Astrocyte of the cerebellum (primary cell): ENCODE results near the gene NFATC2.

Experiments used
- DNase-seq: peaks from one replicate; pipeline ENCODE4 v3.0.0-alpha.2; 2011; ENCODE audit warnings: low read depth
- H3K4me3 ChIP-seq: 2 replicates; pipeline ENCODE4 v1.5.1; 2011; ENCODE audit warnings: mild to moderate bottlenecking, low read depth, low read length, moderate library complexity
- in situ Hi-C: cut with HindIII; loops from 2 replicates; pipeline ENCODE4 v1.10.0; 2017; ENCODE audit warnings: low sequenced_read_pairs
- TF ChIP-seq, protein P1 (sequence below): IDR thresholded peaks from 2 replicates; pipeline ENCODE4 v1.5.1; 2012; ENCODE audit warnings: low read length, low read depth, moderate library complexity, mild to moderate bottlenecking; ENCODE audit errors: missing control alignments

Gene NFATC2

DNA sequence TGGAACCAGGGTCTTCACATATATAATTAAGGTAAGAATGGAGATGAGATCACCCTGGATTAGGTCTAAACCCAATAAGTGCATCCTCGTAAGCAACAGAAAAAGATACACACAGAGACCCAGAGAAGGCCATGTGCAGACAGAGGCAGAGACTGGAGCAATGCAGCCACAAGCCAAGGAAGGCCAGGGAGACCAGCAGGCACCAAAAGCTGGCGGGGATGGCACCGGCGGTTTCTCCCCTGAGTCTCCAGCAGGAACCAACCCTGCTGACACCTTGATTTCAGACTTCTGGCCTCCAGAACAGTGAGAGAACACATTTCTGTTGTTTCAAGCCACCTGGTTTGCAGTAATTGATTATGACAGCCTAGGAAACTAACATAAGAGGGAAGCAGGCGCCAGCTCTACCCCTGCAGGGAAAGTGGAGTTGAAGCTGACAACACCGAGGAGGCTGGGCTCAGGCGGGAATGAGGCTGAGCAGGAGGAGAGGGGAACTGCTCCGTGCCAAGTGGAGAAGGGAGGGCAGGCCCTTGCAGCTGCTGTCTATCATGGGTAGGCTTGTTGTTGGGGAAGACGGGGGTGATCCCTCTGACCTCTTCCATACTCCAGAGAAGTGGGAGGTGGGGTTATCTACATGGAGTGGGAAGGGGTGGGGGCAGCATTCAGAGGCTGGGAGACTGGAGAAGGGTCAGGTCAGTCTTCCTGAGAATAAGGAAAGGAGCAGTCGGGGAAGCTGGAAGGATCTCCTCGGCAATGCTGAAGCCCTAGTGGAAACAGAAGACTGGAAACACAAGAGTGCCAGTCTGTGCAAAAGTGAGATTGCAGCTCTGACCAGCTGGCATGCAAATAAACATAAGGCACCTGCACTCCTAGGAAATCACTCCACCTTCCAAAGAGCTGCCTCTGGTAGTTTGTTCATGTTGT, 72.7 kb downstream of the NFATC2 start:
- TF ChIP-seq, protein P1, sequence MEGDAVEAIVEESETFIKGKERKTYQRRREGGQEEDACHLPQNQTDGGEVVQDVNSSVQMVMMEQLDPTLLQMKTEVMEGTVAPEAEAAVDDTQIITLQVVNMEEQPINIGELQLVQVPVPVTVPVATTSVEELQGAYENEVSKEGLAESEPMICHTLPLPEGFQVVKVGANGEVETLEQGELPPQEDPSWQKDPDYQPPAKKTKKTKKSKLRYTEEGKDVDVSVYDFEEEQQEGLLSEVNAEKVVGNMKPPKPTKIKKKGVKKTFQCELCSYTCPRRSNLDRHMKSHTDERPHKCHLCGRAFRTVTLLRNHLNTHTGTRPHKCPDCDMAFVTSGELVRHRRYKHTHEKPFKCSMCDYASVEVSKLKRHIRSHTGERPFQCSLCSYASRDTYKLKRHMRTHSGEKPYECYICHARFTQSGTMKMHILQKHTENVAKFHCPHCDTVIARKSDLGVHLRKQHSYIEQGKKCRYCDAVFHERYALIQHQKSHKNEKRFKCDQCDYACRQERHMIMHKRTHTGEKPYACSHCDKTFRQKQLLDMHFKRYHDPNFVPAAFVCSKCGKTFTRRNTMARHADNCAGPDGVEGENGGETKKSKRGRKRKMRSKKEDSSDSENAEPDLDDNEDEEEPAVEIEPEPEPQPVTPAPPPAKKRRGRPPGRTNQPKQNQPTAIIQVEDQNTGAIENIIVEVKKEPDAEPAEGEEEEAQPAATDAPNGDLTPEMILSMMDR, result no peak
- in situ Hi-C loops, result no loop called here
- no peak for DNase-seq
- no peak overlapping the region for H3K4me3 ChIP-seq

- DNase-seq, result no peak
- TF ChIP-seq, protein P1, result no peak
- in situ Hi-C loops, result no loop called here
- no peak overlapping the region for H3K4me3 ChIP-seq
Observed at GRCh38 chr20:51469046-51469445, 73.5 kb downstream of the NFATC2 start.

GRCh38 chr20:51468636-51469035, 73.9 kb downstream of the NFATC2 start:
- DNase-seq, result no peak
- in situ Hi-C loops, result no loop called here
- TF ChIP-seq, protein P1, result no peak
- H3K4me3 ChIP-seq, result no peak overlapping the region

DNA sequence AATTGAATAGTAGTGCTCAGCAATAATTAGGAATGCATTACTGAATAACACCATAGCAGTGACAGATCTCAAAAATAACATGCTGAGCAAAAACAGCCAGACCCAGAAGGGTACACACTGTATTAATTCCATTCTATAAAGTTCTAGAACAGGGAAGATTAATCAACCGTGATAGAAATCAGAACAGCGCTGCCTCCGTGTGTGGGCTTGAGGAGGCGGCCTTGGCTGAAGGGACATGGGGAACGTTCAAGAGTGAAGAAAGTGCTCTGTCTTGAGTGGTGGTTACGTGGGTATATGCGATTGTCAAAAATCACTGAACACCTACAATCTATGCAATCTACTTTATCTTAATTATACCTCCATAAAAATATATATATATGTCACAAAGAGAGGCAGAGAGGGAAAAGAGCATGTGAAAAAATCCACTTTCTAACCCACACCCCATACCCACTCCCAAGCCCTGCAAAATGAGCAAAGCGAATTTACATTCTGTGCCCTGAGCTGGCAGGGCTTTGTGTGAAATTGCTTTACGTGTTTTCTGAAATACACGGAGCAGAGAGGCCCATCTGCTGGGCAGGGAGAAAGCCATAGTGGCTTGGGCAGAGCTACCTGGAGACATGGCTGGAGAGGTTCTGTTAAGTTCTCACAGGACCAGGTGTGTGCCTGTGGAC, 74.4 kb downstream of the NFATC2 start:
- TF ChIP-seq, protein P1, result no peak
- in situ Hi-C loops, result no loop called here
- no peak overlapping the region for H3K4me3 ChIP-seq
- DNase-seq, result no peak

- no peak for DNase-seq
- in situ Hi-C loops, result no loop called here
- TF ChIP-seq, protein P1, result no peak
- no peak overlapping the region for H3K4me3 ChIP-seq
Observed at GRCh38 chr20:51463998-51464397, 78.5 kb downstream of the NFATC2 start.

GRCh38 chr20:51463560-51463959, 79.0 kb downstream of the NFATC2 start:
- no peak for DNase-seq
- in situ Hi-C loops, result no loop called here
- TF ChIP-seq, protein P1, result no peak
- no peak overlapping the region for H3K4me3 ChIP-seq
